OCI-LY3 (cell line): ENCODE data around the gene KLK5.

Experiments
- CTCF ChIP-seq: fragments of 200-600, 300-600 bp; sonication (generic); IDR thresholded peaks from 2 replicates; pipeline ENCODE4 v1.5.1; 2014; ENCODE audit warnings: antibody characterized with exemption, low read length, low read depth
- EZH2phosphoT487 ChIP-seq: fragments of 200-600 bp; shearing (Covaris generic); IDR thresholded peaks from 2 replicates; pipeline ENCODE4 v1.6.1; 2018; ENCODE audit warnings: antibody characterized with exemption, mixed run types, low read depth

- TF ChIP-seq CTCF (no peak), EZH2phosphoT487 (no peak)
These were observed at the start of gene KLK5 for GRCh38 chr19:50952910-50953309.
